Spinal cord (tissue), 10 donors: ENCODE measurements around the gene CPNE9. TPM values are rescaled to one million over a fixed set of nuclear protein-coding genes. Genes with fewer than 3 reads are reported as not detected.

Experiments used
- DNase-seq, 6 donors: peaks; one replicate each; pipeline versions ENCODE4 v3.0.0 to v3.0.0-alpha.2; 2013 to 2015; ENCODE audit warnings: low spot score in 6 of 6, low read depth in 4 of 6
- H3K27ac ChIP-seq: one replicate; pipeline ENCODE4 v1.5.1; 2013; ENCODE audit warnings: low read depth, low read length, control low read depth
- H3K27me3 ChIP-seq: one replicate; pipeline ENCODE4 v1.6.1; 2013; ENCODE audit warnings: low read length; ENCODE audit not compliant: control insufficient read depth, insufficient read depth
- H3K36me3 ChIP-seq: one replicate; pipeline ENCODE4 v1.6.1; 2013; ENCODE audit warnings: low read length; ENCODE audit not compliant: control insufficient read depth, insufficient read depth
- H3K4me1 ChIP-seq: one replicate; pipeline ENCODE4 v1.6.1; 2013; ENCODE audit warnings: low read length; ENCODE audit not compliant: control insufficient read depth, insufficient read depth
- H3K4me3 ChIP-seq: one replicate; pipeline ENCODE4 v1.5.1; 2013; ENCODE audit warnings: low read depth, low read length, control low read depth
- H3K9me3 ChIP-seq: one replicate; pipeline ENCODE4 v1.6.1; 2013; ENCODE audit warnings: low read length; ENCODE audit not compliant: control insufficient read depth, insufficient read depth
- WGBS: methylation state at CpG from one replicate; pipeline ENCODE4 v1.1.5; 2013; ENCODE audit warnings: missing lambda C conversion rate; ENCODE audit not compliant: insufficient coverage; 5-methylcytosine and 5-hydroxymethylcytosine counted together
- polyA plus RNA-seq, 2 donors: library from polyadenylated mRNA; unstranded; fragments of 120-200 nt; gene quantifications; one replicate each; pipeline ENCODE4 v1.2.1, GENCODE V29; 2013; ENCODE audit not compliant: insufficient read length in 2 of 2
- total RNA-seq, 2 donors: library from RNA; depleted of rRNA in 1 of 2; stranded (reverse); fragments of 120-200 nt in 1 of 2; fragments of >200 nt in 1 of 2; gene quantifications; one replicate each; pipeline versions ENCODE4 v1.2.3 to v1.2.4, GENCODE V29; 2013 to 2014
- donor health status: healthy.

CPNE9 gene
- total and polyA plus RNA-seq, 4 donors: 3.3 to 6.3 (median 5.7) TPM

- 85% methylated on average over 4 of the region's 4 CpGs for WGBS
- no peaks in the 10 kb centered on the region for H3K36me3 ChIP-seq
- DNase-seq: no peak
- H3K4me1 ChIP-seq: peaks cover 4% of the 10 kb centered on the region
- H3K27me3 ChIP-seq: peaks cover 4% of the 10 kb centered on the region
- H3K4me3 ChIP-seq: no peak overlapping the region
- H3K27ac ChIP-seq: no peak overlapping the region
- H3K9me3 ChIP-seq: no peaks in the 10 kb centered on the region
These were observed 22.3 kb downstream of the CPNE9 start for GRCh38 chr3:9725775-9726515.

DNA sequence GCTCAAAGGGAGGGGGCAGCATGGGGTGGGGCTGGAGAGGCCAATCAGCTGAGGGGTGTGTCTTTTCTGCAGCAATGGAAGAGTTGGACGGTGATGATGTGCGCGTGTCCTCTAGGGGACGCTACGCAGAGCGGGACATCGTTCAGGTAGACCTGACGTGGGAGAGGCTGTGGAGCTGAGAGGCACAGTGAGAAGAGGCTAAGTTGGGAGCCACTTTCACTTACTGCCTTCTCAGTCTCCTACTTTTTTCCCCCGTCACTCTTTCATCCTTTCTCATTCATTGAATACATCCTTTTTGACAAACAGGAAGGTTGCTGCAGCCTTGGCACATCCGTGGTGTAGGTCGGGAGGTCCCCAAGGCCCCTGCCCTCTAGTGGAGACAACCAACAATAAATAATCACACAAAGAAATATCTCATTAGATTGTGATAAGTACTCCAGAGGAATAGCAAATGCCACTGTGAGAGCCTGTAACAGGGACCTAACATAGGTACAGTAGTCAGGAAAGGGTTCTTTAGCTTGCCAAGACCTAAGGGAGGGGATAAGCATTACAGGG lies 23.5 kb downstream of the CPNE9 start:
- DNase-seq: no peak
- Histone ChIP-seq H3K9me3 (no peaks in the 10 kb centered on the region), H3K4me3 (no peak overlapping the region), H3K36me3 (no peaks in the 10 kb centered on the region), H3K4me1 (peaks cover 5% of the 10 kb centered on the region), H3K27ac (no peak overlapping the region), H3K27me3 (peaks cover 4% of the 10 kb centered on the region)
- 1% methylated on average over 8 of the region's 11 CpGs for WGBS

DNA sequence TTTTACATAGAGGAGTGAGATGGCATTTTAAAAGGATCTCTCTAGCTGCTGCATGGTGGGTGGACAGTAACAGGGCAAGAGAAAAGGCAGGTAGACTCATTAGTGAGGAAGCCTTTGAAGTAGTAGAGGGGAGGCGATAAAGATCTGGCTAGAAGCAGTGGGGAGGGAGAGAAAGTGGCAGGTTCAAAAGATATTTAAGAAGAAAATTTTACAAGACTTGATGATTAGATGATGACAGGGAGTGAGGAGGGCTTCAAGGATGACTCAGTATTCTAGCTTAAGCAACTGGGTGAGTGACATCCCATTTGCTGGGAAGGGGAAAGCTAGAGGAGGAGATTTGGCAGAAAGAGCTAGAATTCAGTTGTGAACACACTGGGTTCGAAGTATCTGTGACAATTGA lies 24.1 kb downstream of the CPNE9 start:
- WGBS: 83% methylated on average over 2 of the region's 2 CpGs
- Histone ChIP-seq H3K4me1 (peaks cover 11% of the 10 kb centered on the region), H3K9me3 (no peaks in the 10 kb centered on the region), H3K36me3 (no peaks in the 10 kb centered on the region), H3K27ac (no peak overlapping the region), H3K27me3 (peaks cover 4% of the 10 kb centered on the region), H3K4me3 (no peak overlapping the region)
- DNase-seq: no peak

- 89% methylated on average over 10 of the region's 10 CpGs for WGBS
- DNase-seq: no peak
- H3K4me3 ChIP-seq: no peak overlapping the region
- no peak overlapping the region for H3K27ac ChIP-seq
- peaks cover 5% of the 10 kb centered on the region for H3K36me3 ChIP-seq
- no peaks in the 10 kb centered on the region for H3K9me3 ChIP-seq
- H3K27me3 ChIP-seq: peaks cover 4% of the 10 kb centered on the region
- H3K4me1 ChIP-seq: peaks cover 18% of the 10 kb centered on the region
These were observed 25.8 kb downstream of the CPNE9 start for GRCh38 chr3:9729419-9729818.

GRCh38 chr3:9730657-9731205 lies 27.1 kb downstream of the CPNE9 start:
- H3K4me3 ChIP-seq: peak overlapping the region; percentile 76
- H3K27me3 ChIP-seq: peaks cover 4% of the 10 kb centered on the region
- DNase-seq: no peak
- no peaks in the 10 kb centered on the region for H3K9me3 ChIP-seq
- H3K4me1 ChIP-seq: peaks cover 18% of the 10 kb centered on the region
- H3K36me3 ChIP-seq: peaks cover 14% of the 10 kb centered on the region
- H3K27ac ChIP-seq: peak overlapping the region; percentile 85
- WGBS: 2% methylated on average over 16 of the region's 17 CpGs

DNA sequence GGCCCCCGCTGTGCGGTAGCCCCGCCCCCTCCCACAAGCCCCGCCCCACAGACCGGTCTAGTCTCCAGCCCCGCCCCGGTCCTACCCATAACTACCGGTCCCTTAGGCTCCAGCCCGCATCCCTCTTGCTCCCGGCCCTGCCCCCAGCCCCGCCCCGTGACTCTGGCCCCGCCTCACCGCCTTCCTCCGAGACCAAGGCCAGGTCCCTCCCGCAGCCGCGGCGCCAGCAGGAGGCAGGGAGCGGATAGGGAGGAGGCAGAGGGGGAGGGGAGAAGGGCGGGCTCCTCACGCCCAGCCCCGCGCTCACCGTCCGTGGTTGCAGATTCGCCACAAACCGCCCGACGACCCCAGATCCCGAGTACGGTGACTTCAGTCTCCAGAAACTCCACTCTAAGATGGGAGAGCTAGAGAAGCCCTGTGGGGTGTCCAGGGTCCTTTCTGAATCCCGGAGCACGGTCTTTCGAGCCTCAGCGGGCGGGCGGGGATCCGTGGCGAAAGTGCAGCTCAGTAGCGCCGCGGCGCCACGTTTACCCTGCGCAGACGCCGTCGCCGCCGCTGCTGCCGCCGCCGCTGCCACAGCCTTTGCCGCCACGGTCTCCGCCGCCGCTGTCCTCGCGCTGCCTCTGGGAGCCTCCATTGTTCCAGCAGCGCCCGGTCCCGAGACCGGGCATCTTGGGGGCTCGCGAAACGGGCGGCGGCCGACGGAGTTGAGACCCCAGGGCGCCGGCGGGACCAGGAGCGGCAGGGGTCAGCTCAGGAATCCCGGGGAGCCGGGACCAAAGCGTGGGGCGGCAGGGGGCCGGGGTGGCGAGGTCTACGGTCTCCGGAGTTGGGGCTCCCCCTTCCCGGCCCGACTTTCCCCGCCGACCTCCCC lies 27.8 kb downstream of the CPNE9 start, which contains the start of gene BRPF1:
Gene BRPF1 (plus strand): TSS at position 530 of the 874 bp plus-strand sequence. CDS start 2,406 bp downstream, outside the sequence.
- H3K9me3 ChIP-seq: no peaks in the 10 kb centered on the region
- H3K36me3 ChIP-seq: peaks cover 21% of the 10 kb centered on the region
- DNase-seq: peak; percentile 94 to 100 (median 97)
- WGBS: under 1% methylated on average over 71 of the region's 88 CpGs
- peak within 1 kb of the TSS; percentile 95 for H3K27ac ChIP-seq
- H3K27me3 ChIP-seq: peaks cover 2% of the 10 kb centered on the region
- peaks cover 18% of the 10 kb centered on the region for H3K4me1 ChIP-seq
- peak within 1 kb of the TSS; percentile 76 for H3K4me3 ChIP-seq

DNA sequence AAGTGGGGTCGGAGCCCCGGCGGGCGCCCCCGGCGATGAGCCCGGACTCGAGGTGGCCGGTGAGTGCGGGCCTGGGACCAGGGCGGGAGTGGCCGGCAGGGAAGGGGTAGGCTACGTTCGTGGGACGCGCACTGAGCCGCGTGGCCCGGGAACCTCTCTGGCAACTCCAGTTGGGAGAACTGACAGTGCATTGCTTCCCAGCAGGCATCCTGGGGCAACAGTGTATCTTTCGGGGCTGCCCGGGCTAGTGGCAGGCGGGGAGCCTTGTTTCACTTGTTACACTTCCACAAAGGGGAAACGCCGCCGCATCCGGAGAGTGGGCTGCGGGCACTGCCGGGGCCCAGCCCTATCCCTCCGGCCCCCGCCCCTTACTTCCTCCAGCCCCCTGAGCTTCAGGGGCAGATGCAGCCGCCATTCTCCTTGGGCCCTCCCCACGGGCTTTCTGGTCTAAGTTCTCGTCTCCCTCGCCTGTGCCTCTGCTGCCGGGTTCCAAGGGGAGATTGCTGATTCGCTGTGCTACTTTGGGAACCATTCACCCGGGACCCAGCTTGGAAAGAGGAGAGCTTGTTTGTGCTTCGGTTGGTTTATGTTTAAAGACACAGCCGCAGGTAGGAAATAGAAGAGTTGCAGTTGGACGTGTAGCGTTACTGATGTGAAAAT lies 28.6 kb downstream of the CPNE9 start:
- H3K27me3 ChIP-seq: no peaks in the 10 kb centered on the region

DNA sequence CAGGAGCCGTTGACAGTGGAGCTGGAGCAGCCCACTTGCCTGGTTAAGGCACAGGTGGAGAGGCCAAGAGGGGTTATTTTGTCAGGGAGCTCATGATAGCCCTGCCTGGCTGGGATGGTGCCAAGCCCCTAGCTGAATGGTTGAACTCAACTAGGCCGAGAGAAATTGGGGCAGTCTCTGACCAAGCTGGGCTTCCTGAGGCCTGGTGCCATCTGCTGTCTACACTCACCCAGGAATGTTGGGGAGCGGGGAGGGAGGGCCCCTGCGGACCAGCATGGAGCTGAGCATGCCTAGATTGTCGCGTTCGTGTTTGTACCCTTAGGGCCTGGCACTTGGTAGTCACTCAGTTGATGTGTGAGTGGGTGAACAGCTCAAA lies 29.1 kb downstream of the CPNE9 start:
- Histone ChIP-seq H3K4me3 (peak overlapping the region; percentile 76), H3K9me3 (no peaks in the 10 kb centered on the region), H3K36me3 (peaks cover 31% of the 10 kb centered on the region), H3K27me3 (no peaks in the 10 kb centered on the region), H3K4me1 (peaks cover 18% of the 10 kb centered on the region), H3K27ac (no peak overlapping the region)
- DNase-seq: no peak
- WGBS: 50% methylated on average over 5 of the region's 7 CpGs

More for the DNA sequence above, 28.6 kb downstream of the CPNE9 start:
- WGBS: 4% methylated on average over 40 of the region's 41 CpGs
- no peaks in the 10 kb centered on the region for H3K9me3 ChIP-seq
- H3K4me3 ChIP-seq: peak overlapping the region; percentile 76
- peaks cover 18% of the 10 kb centered on the region for H3K4me1 ChIP-seq
- peaks cover 27% of the 10 kb centered on the region for H3K36me3 ChIP-seq
- peak overlapping the region; percentile 95 for H3K27ac ChIP-seq
- no peak for DNase-seq

DNA sequence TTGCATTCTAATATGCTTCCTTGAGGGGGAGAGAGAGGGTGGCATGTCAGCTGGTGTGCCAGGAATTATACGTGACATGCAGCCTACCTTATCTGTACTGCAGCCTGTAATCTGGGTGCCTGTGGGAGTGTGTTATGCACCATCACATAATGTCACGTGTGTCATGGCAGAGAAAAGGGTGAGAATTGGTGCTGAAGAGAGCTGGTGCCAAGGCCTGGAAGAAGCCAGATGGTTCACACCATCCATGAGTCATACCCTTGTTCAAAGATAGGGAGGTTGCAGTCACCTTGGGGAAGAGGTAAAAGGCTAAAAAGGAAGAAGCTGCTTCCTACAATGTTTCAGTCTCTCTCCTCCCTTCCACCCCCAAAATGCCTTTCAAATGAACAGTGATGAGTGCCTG lies 33.2 kb downstream of the CPNE9 start:
- Histone ChIP-seq H3K4me1 (peaks cover 13% of the 10 kb centered on the region), H3K36me3 (peaks cover 64% of the 10 kb centered on the region), H3K27me3 (no peaks in the 10 kb centered on the region), H3K4me3 (no peak overlapping the region), H3K27ac (no peak overlapping the region), H3K9me3 (no peaks in the 10 kb centered on the region)
- no peak for DNase-seq
- WGBS: 100% methylated on average over 1 of the region's 2 CpGs
